GM19035 (cell line): ENCODE data around the gene HNRNPM.
"Not testable (repeated sequence)": the region's sequence is repeated elsewhere in the genome, so short reads cannot be mapped to it uniquely, and the experiment has no call there.

ENCODE experiments used
- ATAC-seq: cut with Tn5 transposase; IDR thresholded peaks from one replicate; pipeline ENCODE4 v1.9.1; 2021; ENCODE audit not compliant: unreplicated experiment

The HNRNPM gene

DNA sequence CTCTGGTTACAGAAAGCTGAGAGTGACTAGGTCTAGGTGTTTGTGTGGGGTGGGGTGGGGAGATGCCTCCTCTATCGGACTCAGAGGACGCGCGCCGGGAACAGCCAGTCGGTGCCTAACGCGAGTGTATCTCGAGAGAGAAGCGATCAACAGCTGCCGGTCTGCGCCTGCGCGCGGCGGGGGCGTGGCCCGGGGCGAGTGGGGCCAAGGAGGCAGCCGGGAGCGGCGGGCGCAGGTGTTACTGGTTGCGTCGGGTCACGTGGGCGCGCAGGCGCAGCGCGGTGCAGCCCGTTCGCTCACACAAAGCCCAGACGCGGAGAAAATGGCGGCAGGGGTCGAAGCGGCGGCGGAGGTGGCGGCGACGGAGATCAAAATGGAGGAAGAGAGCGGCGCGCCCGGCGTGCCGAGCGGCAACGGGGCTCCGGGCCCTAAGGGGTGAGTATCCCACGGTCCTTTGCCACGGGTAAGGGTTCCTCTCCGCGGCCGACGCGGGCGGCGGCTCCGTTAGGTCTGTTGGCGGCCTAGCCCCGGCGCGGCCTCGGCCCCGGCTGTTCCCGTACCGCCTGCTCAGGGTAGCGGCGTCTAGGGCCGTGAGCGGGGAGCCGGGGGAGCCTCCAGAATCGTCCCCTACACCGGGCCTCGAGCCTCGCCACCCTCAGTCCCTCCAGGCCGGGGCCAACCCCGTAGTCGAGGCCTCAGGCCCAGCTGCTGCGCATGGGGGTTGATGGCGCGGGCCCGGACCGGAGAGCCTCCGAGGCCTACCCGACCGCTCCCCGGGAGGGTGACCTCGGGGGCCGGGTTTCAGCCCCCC lies at the start of gene HNRNPM:
HNRNPM (plus strand) TSS at position 299 of the 811 bp plus-strand sequence; CDS start at position 323, 24 bp downstream.
- peak; percentile 87 for ATAC-seq

- ATAC-seq, result no peak
Measured at GRCh38 chr19:8395621-8396082, 49.1 kb upstream of the HNRNPM start.

GRCh38 chr19:8396185-8396562 lies 48.6 kb upstream of the HNRNPM start:
- no peak for ATAC-seq

- no peak for ATAC-seq
Measured at GRCh38 chr19:8396563-8397203, 48.1 kb upstream of the HNRNPM start.

DNA sequence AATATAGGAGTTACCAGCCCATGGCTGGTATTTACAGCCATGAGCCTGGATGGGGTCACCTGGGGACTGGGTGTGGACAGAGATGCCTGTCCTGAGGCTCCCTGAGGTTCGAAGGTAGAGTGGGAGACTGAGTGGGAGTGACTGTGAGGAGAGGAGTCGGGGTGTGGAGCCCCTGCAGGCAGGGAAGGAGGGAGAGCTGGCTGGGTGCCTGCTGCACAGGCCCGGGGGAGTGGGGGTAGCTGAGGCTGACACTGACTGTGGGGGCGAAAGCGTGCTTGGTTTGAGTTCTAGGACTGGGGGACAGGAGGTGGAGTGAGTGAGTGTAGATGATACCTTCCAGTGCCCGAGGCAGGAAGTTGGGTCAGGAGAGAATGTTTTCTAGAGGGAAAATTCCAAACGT lies 47.5 kb upstream of the HNRNPM start:
- ATAC-seq, result no peak

GRCh38 chr19:8397746-8398310 lies 46.9 kb upstream of the HNRNPM start:
- no peak for ATAC-seq

GRCh38 chr19:8398311-8398771 lies 46.4 kb upstream of the HNRNPM start:
- no peak for ATAC-seq

- no peak for ATAC-seq
Measured at GRCh38 chr19:8399681-8400188, 45.0 kb upstream of the HNRNPM start.

DNA sequence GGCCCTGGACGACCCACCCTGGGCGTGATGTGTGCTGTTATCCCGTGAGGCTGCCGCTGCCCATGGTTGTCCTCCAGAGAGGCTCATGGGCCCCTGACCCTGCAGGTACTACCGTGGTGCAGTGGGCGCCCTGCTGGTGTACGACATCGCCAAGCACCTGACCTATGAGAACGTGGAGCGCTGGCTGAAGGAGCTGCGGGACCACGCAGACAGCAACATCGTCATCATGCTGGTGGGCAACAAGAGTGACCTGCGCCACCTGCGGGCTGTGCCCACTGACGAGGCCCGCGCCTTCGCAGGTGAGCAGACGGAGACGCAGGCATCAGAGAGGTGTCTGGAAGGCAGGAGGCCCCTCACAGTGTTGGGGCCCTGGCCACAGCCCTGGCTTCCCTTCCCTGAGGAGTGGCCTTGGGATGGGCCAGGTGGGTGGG lies 42.8 kb upstream of the HNRNPM start:
- no peak for ATAC-seq

DNA sequence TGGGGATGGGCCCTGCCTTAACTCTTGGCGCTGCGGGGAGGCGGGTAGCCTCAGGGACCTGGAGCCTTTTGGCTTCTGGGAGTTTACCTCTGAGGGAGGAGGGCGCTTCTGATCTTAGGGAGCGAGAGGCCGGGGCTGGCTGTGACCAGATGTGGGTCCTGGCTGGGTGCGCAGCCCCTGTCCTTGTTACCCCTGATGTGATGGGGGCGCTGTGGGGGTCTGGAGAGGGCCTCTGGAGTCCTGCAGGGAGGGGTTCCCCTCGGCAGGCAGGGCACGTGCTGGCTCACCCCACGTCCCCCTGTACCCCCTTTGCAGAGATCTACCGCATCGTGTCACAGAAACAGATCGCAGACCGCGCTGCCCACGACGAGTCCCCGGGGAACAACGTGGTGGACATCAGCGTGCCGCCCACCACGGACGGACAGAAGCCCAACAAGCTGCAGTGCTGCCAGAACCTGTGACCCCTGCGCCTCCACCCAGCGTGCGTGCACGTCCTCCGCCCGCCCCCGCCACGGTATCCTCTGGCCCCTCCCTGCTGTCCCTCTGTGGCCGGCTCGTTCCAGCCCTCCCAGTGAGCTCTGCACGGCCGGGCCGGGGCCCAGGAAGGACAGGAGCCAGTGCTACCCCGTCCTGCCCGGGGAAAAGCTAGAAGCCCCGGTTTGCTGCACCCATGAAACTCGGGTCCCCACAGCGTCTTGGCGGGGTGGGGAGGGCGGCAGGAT lies 41.5 kb upstream of the HNRNPM start:
- no peak for ATAC-seq

GRCh38 chr19:8403820-8404109 lies 41.0 kb upstream of the HNRNPM start:
- ATAC-seq, result no peak

DNA sequence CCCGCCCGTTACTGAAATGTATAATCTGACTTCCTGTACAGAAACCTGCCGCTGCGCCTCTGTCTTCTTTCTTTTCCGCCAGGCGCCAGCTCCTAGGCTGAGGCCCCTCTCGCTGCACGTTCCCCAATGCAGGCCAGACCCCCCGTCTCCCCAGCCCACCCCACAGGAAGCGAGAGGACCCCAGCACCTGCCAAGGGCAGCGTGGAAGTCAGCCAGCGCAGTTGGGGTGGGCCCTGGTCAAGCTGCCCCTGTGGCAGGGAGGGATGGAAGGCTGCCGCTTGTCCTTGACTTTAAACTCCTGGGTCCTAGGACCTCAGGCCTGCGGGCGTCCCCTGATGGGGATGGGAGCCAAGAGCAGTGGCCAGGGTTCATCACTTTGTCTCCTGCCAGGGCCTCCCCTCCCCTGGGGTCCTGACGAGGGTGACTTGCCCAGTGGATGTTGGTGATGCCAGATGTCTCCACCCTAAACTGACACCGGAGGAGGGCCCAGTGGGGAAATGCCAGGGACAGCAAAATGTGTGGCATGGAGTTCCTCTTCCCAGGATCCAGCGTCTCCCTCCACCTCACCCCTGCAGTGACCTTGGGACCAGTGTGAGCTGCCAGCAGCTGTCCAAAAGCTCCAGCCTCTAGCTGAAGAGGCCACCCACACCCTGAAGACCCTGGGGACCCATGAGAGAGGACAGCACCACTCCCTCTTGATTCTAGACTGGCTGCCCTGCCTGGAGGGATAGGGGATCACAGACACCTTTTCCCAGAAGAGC lies 40.2 kb upstream of the HNRNPM start:
- ATAC-seq, result no peak

DNA sequence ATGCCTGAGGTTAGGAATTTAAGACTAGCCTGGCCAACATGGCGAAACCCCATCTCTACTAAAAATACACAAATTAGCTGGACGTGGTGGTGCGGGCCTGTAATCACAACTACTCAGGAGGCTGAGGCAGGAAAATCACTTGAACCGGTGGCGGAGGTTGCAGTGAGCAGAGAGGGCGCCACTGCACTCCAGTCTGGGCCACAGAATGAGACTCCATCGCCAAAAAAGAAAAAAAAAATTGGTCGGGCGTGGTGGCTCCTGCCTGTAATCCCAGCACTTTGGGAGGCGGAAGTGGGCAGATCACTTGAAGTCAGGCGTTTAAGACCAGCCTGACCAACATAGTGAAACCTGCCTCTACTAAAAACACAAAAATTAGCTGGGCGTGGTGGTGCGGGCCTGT lies 34.1 kb upstream of the HNRNPM start:
- ATAC-seq, result not testable (repeated sequence)

GRCh38 chr19:8412783-8413628 lies 31.8 kb upstream of the HNRNPM start, which contains the start of gene MARCHF2:
Gene MARCHF2, plus strand, starts transcription at chr19:8413305. Its CDS starts 8,536 bp downstream, at chr19:8421841.
- peak; percentile 100 for ATAC-seq

GRCh38 chr19:8413629-8413995 lies 31.2 kb upstream of the HNRNPM start:
- ATAC-seq, result no peak

GRCh38 chr19:8416796-8417195 lies 28.0 kb upstream of the HNRNPM start:
- ATAC-seq, result no peak

GRCh38 chr19:8421484-8422461 lies 23.0 kb upstream of the HNRNPM start:
- ATAC-seq, result no peak

DNA sequence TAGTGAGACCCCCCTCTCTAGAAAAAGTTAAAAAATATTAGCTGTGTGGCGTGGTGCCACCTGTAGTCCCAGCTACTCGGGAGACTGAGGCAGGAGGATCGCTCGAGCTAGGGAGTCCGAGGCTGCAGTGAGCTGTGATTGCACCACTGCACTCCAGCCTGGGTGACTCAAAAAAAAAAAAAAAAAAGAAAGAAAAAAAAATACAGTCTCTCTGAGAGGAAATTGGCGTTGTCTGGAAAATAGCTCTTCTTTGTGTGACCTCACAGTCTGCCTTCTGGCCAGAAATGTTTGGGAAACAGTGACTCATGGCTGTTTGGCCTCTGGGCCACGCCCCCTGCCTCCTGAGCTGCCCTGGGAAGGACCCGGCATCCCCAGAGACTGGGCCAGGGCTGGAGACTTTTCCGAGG lies 21.0 kb upstream of the HNRNPM start:
- no peak for ATAC-seq
